Tibial artery (tissue), 4 donors: ENCODE measurements around the gene CRY2.
"Not testable (repeated sequence)": the region's sequence is repeated elsewhere in the genome, so short reads cannot be mapped to it uniquely, and the experiment has no call there.

Experiments used
- DNase-seq, 2 donors: peaks; one replicate each; pipeline ENCODE4 v3.0.0-alpha.2; 2019
- H3K27ac ChIP-seq, 2 donors: fragments of 200-600 bp; sonication (generic) in 1 of 2; 1 replicate in 1 of 2; 2 replicates in 1 of 2; pipeline ENCODE4 v1.5.1; 2018 to 2019; ENCODE audit warnings: mild to moderate bottlenecking in 1 of 2
- H3K27me3 ChIP-seq, 2 donors: fragments of 200-600 bp; sonication (generic) in 1 of 2; one replicate each; pipeline versions ENCODE4 v1.5.1 to v1.6.0; 2016 to 2019
- H3K36me3 ChIP-seq, 3 donors: fragments of 200-600 bp; sonication (generic) in 2 of 3; one replicate each; pipeline ENCODE4 v1.5.1; 2016 to 2019; ENCODE audit warnings: mild to moderate bottlenecking in 2 of 3
- H3K4me1 ChIP-seq, 4 donors: fragments of 200-600 bp; sonication (generic) in 2 of 4; 1 replicate in 3 of 4; 2 replicates in 1 of 4; pipeline ENCODE4 v1.5.1; 2016 to 2019
- H3K4me3 ChIP-seq, 2 donors: fragments of 200-600 bp; sonication (generic) in 1 of 2; 1 replicate in 1 of 2; 2 replicates in 1 of 2; pipeline ENCODE4 v1.5.1; 2018 to 2019; ENCODE audit warnings: mild to moderate bottlenecking in 2 of 2
- H3K9me3 ChIP-seq, 3 donors: fragments of 200-600 bp; sonication (generic) in 1 of 3; one replicate each; pipeline ENCODE4 v1.5.1; 2016 to 2019
- CTCF ChIP-seq, 2 experiments: fragments of 200-600 bp in 1 of 2; fragments of 450-650 bp in 1 of 2; IDR thresholded peaks; one replicate each; pipeline ENCODE4 v1.5.1; 2017 to 2019; ENCODE audit warnings: antibody characterized with exemption in 2 of 2, mild to moderate bottlenecking in 1 of 2, moderate library complexity in 1 of 2
- intact Hi-C: fragments of 100-400 bp; cut with DNase I; formaldehyde crosslinking; loops from one replicate; pipeline ENCODE4 v1.15.0; 2023; ENCODE audit warnings: low total_unique reads

The CRY2 gene

GRCh38 chr11:45839204-45839603, 8.1 kb upstream of the CRY2 start:
- TF ChIP-seq CTCF (IDR thresholded peaks at IDR 0.05) = no peak
- Histone ChIP-seq H3K4me3 (no peak overlapping the region), H3K27me3 (peaks cover 0 to 5% of the 10 kb centered on the region in 2 donors), H3K9me3 (no peaks in the 10 kb centered on the region), H3K36me3 (no peaks in the 10 kb centered on the region), H3K27ac (no peak overlapping the region), H3K4me1 (peaks cover 0 to 13% (median 6%) of the 10 kb centered on the region in 4 donors)
- intact Hi-C loops = no loop called here
- peak in 1 of 2 donors; percentile 53 for DNase-seq

- intact Hi-C loops = loop anchor here (5.0 kb wide), 1 partner anchor 77 kb away; the partner anchor contains the start of gene PEX16
- H3K36me3 ChIP-seq, H3K27ac ChIP-seq, H3K9me3 ChIP-seq, H3K4me3 ChIP-seq, H3K27me3 ChIP-seq: not testable (repeated sequence)
- DNase-seq = peak in 1 of 2 donors; percentile 19
- H3K4me1 ChIP-seq = peaks cover 0 to 13% (median 6%) of the 10 kb centered on the region in 4 donors
Observed at GRCh38 chr11:45840251-45840650, 7.0 kb upstream of the CRY2 start.

GRCh38 chr11:45843158-45843924, 3.9 kb upstream of the CRY2 start:
- Histone ChIP-seq H3K9me3 (no peaks in the 10 kb centered on the region), H3K4me1 (peaks cover 0 to 22% (median 11%) of the 10 kb centered on the region in 4 donors), H3K36me3 (no peaks in the 10 kb centered on the region), H3K27ac (peak overlapping the region in 1 of 2 donors; percentile 44), H3K27me3 (no peaks in the 10 kb centered on the region), H3K4me3 (no peak overlapping the region)
- intact Hi-C loops = loop anchor here (5.0 kb wide), 1 partner anchor 74 kb away; the partner anchor contains the start of gene PEX16
- peak; percentile 92 to 96 for DNase-seq
- peak; percentile 89 to 93 for TF ChIP-seq CTCF (IDR thresholded peaks at IDR 0.05)

- Histone ChIP-seq H3K27ac (no peak overlapping the region), H3K4me1 (peaks cover 0 to 39% (median 27%) of the 10 kb centered on the region in 4 donors), H3K36me3 (no peaks in the 10 kb centered on the region), H3K27me3 (no peaks in the 10 kb centered on the region), H3K9me3 (no peaks in the 10 kb centered on the region), H3K4me3 (no peak overlapping the region)
- TF ChIP-seq CTCF (IDR thresholded peaks at IDR 0.05) = no peak
- intact Hi-C loops = loop anchor here (5.0 kb wide), 1 partner anchor 72 kb away; the partner anchor contains the start of gene PEX16
- DNase-seq = no peak
Observed at GRCh38 chr11:45844822-45845578, 2.3 kb upstream of the CRY2 start.

GRCh38 chr11:45846174-45846675, 1.1 kb upstream of the CRY2 start:
- peak in 1 of 2 donors; percentile 46 for DNase-seq
- Histone ChIP-seq H3K4me3 (peak overlapping the region; percentile 91 to 98), H3K4me1 (peaks cover 0 to 51% (median 39%) of the 10 kb centered on the region in 4 donors), H3K27me3 (no peaks in the 10 kb centered on the region), H3K27ac (peak overlapping the region; percentile 97 to 99), H3K36me3 (no peaks in the 10 kb centered on the region), H3K9me3 (no peaks in the 10 kb centered on the region)
- TF ChIP-seq CTCF (IDR thresholded peaks at IDR 0.05) = no peak
- intact Hi-C loops = no loop called here
